GM19025 (cell line): Measurements from ENCODE around the gene MPPED1.

Source experiments
- ATAC-seq: cut with Tn5 transposase; IDR thresholded peaks from one replicate; pipeline ENCODE4 v1.9.1; 2021; ENCODE audit warnings: mild to moderate bottlenecking, low read depth, moderate library complexity; ENCODE audit not compliant: unreplicated experiment

MPPED1 gene

DNA sequence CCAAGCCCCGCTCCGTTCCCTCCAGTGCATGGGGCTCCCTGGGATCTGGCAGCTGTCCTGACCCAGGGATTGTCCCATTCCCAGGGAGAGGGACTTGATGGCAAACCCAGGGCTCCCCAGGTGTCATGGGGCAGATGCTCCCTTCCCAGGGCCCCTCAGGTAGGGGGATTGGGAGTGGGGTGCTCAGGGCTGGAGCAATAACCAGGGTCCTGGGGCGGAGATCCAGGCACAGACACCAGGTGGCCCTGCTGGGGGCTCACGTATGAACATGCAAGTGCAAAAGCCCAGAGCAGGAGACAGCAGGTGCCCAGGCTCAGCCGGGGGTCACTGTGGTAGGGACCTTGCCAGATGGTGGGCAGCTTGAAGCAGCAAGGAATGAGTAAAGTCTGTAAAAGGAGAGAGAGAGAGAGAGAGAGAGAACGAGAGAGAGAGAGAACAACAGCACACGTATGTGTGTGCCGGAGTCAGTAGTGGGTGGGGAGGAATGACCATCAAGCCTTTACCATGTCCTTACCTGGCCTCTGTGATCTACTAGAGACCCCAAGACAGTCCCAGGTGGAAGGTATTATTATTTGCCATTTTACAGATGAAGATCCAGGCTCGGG is 19.3 kb upstream of the MPPED1 start:
- ATAC-seq, result no peak

DNA sequence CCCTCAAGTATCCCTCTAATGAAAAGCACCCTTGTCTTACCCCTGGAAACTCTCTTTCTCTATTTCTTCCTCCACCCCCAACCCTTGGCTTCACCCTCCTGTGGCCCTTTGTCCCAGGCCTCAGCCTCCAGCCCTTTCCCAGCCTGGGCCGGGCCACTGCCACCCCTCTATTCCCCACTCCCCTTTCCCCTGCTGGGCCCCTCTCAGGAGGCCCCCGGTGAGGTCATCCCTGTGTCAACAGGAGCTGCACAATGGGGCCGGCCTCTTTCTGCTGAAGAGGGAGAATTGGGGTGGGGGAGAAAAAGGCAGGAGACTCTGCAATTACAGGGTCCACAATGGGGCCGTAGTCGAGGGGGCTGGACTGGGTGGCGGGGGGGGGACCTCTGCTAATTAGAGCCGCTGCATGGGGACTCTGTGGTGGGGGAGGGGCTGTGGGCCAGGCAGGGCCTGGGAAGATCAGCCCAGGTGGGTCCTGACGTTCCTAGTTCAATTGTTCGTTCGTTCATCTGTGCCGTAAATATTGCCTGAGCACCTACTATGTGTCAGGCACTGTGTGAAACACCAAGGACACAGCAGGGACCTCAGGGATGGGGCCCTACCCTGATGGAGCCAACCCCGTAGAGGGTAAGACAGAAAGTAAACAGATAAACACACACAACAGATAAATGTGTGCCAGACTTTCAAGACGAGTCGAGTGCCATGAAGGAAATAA is 18.5 kb upstream of the MPPED1 start:
- ATAC-seq, result no peak

DNA sequence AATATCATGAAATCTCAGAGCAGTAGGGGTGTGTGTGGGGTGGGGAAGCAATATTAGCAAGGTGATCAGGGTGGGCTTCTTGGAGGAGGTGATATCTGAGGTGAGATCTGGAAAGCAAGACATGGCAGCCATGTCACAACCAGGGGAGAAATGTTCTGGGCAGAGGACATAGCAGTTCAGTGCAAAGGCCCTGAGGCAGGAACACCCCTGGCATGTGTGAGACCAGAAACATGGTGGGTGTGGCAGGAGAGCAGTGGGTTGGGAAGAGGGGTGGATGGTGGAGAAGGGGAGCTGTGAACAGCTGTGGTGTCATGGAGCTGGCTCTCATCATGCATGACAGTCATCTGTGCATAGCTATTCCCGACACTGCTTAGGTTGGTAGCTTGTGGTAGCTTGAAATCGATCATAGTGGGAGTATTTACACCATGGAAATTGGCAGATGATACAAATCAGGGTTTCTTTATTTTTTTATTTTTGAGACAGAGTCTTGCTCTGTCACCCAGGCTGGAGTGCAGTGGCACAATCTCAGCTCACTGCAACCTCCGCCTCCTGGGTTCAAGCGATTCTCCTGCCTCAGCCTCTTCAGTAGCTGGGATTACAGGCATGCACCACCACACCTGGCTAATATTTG is 17.9 kb upstream of the MPPED1 start:
- no peak for ATAC-seq

DNA sequence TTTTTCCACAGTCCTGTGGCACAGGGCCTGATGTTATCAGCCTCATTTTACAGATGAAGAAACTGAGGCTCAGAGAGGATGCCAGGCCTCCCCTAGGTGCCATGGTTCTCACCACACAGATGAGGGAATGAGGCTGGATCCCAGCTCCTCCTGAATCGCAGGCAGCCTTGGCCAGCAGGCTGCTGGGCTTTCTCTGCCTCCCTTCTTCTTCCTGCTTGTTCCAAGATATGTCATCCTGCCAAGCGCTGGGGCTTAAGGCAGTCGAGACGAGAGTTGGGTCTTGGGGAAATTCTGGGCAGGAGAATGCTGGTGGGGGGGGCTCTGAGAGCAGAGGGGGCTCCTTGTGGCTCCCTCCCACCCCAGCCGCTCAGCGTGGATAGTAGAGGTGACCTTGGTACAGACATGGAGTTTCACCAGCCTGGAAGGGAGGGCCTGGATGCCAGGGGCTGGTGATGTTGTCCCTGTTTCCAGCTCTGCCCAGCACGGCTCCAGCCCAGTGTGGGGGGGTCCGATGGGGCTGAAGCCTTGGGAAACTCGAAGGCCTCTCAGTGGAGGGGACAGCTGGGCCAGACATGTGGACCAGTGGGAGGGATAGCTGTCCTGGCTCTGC is 16.6 kb upstream of the MPPED1 start:
- ATAC-seq, result no peak

DNA sequence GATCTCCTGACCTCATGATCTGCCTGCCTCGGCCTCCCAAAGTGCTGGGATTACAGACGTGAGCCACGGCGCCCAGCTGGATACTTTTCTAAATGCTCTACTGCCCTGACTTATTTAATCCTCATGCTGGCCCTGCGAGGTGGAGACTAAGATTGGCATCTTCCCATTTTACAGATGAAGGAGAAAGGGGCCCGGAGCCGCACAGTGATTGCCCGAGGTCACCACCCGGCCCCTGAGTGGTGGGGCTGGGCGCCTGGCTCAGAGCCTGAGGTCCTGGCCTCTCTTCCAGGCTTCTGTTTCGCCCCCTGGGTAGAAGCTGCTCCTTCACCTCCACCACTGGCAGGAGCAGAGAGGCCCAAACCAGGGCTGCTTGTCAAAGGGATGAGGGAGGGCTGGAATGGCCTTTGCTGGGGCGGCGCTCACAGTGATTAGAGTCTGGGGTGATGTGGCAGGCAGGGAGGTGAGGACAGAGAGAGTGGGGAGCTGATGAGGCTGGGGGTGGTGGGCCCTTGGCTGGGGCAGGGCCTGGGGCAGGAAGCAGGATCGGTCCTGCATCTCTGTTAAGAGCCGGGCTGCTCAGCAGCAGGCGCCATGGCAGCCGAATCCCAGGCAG is 15.4 kb upstream of the MPPED1 start:
- no peak for ATAC-seq

DNA sequence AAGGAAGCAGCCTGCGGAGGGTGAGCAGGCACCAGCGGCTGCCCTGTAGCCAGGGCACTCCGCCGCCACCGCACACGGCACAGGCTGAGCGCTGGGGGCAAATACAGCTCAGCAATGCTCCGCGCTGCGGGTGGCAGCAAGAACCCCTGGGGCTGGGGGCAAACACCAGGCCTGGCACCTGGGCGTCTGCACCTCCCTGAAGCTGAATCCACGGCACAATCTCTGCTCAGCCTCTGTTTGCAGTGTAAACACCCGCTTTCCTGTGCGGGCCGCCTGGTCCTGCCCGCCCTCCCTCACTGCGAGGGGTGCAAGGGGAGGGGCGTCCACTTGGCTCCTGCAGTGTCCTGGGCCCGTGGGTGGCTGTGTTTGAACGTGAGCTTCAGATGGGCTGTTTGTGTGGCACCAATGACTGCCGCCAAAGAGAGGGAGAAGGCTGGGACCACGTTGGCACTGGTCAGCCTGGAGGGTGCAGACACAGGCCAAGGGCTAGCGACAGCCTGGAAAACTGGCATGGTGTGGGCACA is 14.8 kb upstream of the MPPED1 start:
- ATAC-seq, result no peak

DNA sequence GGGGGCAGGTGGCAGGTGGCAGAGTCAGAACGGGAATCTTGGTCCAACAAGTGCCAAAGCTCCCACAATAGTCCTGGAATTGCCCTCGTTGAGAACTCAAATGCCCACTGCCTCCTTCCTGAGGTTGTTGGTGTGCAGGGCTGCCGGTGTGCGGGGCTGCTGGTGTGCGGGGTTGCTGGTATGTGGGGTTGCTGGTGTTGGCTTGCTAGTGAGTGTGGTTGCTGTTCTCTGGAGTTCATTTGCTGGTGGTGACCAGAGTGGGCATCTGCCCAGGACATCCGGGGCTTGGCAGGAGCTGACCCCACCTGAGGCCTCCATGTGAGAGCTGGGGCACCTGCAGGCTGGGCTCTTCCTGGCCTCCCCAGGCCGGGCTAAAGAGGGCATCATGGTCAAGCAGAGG is 14.0 kb upstream of the MPPED1 start:
- ATAC-seq, result no peak

DNA sequence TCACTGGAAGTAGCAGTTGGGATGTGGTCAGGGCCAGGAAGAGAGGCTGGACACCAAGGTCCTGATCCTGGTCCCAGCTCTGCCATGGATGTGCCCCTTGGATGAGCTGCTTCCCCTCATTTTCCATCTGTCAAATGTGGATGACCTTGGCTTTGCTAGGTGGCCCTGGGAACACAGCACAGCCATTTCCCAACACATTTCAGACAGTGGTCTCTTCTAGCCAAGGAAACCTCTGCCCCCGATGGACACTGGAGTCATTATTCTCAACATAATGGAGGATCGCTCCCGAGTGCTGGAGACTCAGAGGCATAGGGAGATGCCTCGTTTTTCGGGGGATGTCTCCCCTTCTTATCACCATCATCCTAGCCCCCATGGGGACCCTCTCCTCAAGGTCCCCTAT is 13.6 kb upstream of the MPPED1 start:
- ATAC-seq, result no peak

DNA sequence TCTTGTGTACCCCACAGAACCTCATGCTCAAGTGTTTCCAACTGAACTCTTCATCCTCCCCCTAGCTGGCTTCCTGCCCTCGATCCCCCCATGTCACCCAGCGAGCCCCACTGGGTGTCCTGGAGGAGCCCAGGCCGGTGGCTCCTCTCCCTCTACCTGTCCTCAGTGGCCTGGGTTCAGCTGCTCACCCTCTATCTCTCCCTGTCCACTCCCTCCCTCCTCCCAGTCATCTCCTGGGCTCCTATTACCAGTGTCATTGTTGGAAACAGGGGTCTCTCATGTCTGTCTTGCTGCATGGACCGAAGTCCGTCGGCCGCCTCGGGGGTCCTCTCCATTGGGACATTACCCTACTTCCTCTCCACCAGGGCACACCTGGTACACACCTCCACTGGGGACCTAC is 12.9 kb upstream of the MPPED1 start:
- no peak for ATAC-seq

DNA sequence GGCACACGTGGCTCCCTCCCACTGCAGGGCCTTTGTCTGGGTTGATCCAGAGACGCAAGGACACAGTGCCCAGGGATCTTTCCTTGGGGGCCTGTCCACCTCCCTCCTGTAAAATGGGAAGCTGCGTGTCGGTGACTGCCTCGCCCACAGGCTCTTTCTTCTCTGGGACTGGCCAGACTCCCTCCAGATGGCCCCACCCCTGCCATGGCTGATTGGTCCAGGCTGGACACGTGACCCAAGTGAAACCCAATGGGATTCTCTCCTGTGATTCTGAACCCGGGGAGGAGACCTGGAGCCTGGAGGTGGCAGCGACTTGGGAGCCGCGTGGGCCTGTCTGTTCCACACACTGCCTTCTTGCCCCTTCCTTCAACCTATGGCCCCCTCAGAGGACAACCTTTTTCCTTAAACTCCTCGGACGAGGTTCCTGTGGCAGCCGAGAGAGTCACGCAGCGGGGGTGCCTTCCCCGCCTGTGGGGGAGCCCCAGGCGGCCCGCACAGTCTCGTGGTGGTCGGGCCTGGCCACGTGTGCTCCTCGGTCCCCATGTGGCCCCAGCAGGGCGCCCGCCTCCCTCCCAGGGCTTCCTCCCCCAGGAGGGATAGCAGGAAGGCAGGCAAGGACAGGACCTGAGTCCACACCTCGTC is 12.4 kb upstream of the MPPED1 start:
- no peak for ATAC-seq

DNA sequence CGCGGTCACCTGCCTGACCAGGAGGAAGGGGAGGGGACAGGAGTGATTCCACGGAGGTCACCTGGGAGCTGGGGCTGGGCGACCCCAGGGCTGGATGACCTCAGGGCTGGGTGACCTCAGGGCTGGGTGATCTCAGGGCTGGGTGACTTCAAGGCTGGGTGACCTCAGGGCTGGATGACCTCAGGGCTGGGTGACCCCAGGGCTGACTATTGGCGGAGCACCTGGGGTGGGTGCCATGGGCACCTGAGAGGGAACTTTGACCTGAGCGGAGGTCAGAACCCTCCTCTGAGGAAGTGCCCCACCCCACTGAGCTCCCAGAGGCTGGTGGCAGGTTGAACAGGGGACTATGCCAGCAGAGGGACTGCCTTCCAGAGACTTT is 11.8 kb upstream of the MPPED1 start:
- ATAC-seq, result no peak

DNA sequence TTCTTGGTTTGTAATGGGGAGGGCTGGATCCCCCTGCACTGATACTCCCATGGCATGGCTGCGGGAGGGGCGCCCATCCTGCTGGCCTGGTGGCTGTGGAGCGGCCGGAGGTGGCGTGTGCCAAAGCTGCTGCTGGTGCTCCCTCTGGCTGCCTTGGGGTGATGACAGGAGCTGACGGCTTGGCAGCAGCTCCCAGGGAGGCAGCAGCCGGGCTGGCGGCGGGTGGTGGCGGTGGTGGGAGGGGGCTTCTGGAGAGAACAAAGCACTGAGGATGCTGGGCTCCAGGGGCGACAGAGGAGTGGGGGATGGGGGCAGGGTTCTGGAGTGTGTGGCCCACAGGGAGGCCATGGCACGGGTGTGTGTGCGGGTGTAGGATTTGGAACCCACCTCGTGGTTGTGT is 11.4 kb upstream of the MPPED1 start:
- ATAC-seq, result no peak

DNA sequence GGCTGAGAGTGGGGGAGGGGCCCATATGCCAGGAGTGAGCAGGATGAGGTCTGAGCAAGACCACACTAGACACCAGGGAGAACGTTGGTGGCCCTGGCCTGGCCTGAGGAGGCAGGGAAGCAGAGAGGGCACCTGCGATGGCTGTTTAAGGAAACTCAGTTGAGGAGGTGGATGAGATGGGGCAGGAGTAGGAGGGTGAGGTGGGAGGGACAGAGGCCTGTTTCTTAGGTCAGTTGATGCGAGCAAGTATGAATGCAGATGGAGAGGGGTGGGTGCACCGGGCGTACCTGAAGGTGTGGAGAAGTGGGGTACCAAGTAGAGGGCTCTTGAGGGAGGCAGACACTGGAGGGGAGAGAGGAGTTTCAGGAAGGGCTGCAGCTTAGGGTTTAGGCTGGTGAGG is 10.6 kb upstream of the MPPED1 start:
- ATAC-seq, result no peak

DNA sequence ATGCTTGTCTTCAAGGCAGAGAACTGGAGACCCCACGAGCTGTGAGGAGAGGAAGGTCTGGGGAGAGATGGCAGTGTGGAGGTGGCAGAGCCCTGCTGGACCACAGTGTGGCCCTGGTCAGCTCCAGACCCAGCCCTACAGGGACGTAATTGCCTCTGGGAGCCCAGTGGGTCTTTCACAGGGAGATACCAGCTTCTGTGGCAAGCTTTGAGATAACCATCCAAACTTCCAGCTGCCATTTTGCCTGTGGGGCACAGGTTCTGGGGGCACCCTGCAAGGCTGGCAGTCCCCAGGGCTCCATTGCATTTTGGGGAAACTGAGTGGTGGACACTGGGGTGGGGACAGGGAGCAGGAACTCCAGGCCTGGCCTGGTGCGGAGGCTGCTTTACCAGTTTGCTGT is 10.2 kb upstream of the MPPED1 start:
- no peak for ATAC-seq

DNA sequence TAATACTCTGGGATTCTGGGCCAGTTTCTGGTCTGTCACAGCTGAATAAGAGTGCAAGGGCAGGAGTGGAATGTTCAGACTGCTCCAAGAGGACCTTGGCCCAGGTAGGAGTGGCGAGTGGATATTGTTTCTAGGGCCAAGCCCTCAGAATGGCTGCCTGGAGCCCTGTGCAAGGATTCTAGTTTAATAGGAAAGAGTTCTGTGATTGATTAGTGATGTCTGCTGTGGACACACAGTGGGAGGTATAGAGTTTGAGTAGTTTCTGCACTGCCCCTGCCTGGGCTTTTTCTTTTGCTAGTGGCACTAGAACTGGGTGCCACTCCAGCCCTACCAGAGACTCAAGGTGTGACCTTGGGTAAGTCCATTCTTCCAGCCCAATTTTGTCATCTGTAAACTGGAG is 9.7 kb upstream of the MPPED1 start:
- ATAC-seq, result no peak

DNA sequence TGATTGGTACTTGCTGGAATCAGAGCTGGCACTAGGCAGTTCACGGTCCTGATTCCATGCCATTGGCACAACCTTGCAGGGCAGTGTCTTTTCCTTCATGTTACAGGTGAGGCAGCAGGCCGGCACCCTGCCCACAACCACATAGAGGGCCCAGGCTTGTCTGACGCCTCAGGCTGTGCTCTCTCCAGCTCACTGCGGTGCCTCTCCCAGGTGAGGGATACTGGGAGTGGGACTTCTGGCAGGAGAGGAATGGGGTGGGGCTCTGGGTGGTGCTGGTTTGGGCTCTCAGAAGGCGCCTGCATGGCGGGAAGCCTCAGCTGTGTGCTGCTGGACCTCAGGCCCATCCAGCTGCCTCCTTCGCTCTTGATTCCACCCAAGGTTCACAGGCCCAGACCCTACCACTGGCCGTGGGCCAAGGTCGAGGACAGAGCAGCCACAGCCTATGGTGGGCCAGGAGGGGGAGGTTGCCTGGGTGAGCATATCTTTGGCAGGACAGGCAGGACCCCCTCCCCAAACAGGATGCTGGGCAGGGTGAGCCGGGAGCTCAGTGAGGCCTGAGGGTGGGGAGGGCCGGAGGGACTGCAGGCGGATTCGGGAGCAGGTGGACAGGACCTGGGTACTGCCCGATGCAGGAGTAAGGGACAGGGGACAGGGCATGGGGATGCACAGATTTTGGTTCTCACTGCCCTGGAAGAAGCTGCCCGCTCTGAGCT is 7.0 kb upstream of the MPPED1 start:
- no peak for ATAC-seq

DNA sequence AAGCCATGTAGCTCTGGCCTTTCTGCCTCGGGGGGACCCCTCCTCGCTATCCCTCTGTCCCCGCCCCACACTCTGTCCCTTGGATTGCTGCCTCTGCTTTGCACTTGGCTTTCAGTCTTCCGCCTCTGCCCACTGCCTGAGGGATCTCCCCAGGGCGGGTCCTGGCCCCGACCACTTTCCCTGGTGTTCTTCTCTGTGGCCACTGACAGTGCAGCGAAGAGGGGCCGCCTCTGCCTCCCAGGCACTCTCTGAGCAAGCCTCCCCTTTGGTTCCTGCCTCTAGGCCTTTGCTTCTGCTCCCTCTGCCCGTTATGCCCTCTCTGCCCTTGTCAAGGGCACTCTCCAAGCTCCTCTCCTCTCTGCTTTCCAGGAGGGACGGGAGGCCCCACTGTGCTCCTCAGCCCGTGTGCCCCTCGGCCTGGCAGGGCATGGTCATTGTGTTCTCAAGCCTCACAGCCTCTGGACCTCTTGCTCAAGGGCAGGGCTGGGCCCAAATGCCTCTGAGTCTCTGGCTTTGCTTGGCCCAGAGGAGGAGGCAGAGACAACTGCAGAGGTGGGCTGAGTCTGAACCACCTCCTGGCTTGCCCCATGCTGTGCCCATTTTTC is 5.5 kb upstream of the MPPED1 start:
- no peak for ATAC-seq

DNA sequence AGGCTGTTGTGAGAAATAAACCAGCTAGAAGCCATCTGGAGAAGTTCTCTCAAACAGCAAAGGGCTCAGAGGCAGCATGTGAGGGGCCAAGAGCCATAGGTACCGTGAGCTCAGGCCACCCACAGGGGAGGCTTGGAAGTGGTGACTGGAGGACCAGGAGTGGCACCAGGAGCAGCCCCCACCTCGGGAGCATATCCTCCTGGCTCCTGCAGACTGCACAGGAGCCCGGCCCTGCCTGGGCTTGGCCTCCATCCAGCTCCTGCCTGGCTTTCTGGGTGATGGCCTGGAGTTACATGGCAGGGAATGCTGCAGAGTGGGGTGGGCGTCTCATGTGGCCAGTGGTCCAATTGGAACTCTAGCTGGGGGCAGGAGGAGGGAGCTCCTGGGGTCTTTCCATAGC is 4.2 kb upstream of the MPPED1 start:
- ATAC-seq, result no peak

DNA sequence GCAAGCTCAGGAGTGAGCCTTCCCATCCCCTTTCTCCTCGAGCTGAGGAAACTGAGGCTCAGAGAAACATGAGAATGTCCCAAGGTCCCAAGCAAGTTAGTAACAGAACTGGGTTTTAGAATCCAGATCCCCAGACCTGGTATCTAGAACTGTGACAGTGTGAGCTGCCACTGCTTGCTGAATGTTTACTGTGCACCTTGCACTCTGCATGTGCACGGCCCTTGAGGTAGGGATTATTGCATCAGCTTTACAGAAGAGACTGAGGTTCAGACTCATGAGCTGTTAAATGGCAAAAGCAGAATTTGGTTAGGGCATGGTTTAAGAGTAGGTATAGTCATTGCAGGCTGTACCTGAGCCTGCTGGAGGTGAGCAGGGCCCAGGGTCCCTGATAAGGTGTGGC is 3.8 kb upstream of the MPPED1 start:
- no peak for ATAC-seq

DNA sequence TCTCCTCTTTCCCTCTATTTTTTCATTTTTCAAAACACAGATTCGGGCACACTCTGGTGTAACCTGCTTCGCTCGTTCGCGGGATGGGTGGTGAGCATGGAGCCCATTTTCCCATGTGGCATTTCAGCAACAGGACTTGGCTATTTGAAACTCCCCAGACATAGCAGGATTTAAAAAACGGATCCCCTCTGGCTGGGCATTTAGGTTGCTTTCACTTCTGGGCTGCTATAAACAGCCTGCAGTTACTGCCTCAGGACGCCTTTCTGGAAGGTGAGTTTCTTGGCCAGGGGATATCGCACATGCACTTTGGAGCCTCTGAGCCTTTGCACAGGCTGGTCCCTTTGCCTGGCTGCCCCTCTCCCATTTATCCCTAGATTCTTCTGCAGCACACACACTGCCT is 2.8 kb upstream of the MPPED1 start:
- no peak for ATAC-seq
